Measurements from ENCODE around the gene SETD2.

SETD2 gene

GRCh38 chr3:46991406-46992165 lies 172.3 kb downstream of the SETD2 start:
- Histone ChIP-seq H3K27me3 (ENCODE audit: insufficient read depth, insufficient read length) (no peaks in the 10 kb centered on the region), H3K4me1 (ENCODE audit: insufficient read depth, insufficient read length) (peaks cover 18% of the 10 kb centered on the region), H3K9ac (ENCODE audit: insufficient read length, low read depth) (no peak overlapping the region)

GRCh38 chr3:46990573-46991374 lies 173.1 kb downstream of the SETD2 start:
- H3K36me3 ChIP-seq (ENCODE audit: insufficient read depth, insufficient read length, low read length) = peaks cover 8% of the 10 kb centered on the region
- peaks cover 18% of the 10 kb centered on the region for H3K4me1 ChIP-seq (ENCODE audit: insufficient read depth, insufficient read length)
- TF ChIP-seq ZNF274 (IDR thresholded peaks at IDR 0.05; ENCODE audit: low read depth, low read length) (no peak), SUZ12 (IDR thresholded peaks at IDR 0.05; ENCODE audit: extremely low read depth, insufficient read depth, insufficient read length) (no peak), YY1 (IDR thresholded peaks at IDR 0.05; ENCODE audit: insufficient read depth, insufficient read length) (no peak)
- H3K9ac ChIP-seq (ENCODE audit: insufficient read length, low read depth) = no peak overlapping the region
- H3K9me3 ChIP-seq (ENCODE audit: insufficient read depth, low read length) = no peaks in the 10 kb centered on the region
- no peak overlapping the region for H3K4me3 ChIP-seq (ENCODE audit: insufficient read length, low read depth)
- no peaks in the 10 kb centered on the region for H3K27me3 ChIP-seq (ENCODE audit: insufficient read depth, insufficient read length)
- DNase-seq (ENCODE audit: low read depth, low spot score) = no peak

More at GRCh38 chr3:46991406-46992165, 172.3 kb downstream of the SETD2 start:
- no peak for DNase-seq (ENCODE audit: low read depth, low spot score)
- Histone ChIP-seq H3K36me3 (ENCODE audit: insufficient read depth, insufficient read length, low read length) (peaks cover 8% of the 10 kb centered on the region), H3K4me3 (ENCODE audit: insufficient read length, low read depth) (no peak overlapping the region), H3K9me3 (ENCODE audit: insufficient read depth, low read length) (no peaks in the 10 kb centered on the region)
- no peak for TF ChIP-seq ZNF274 (IDR thresholded peaks at IDR 0.05; ENCODE audit: low read depth, low read length)
- TF ChIP-seq YY1 (IDR thresholded peaks at IDR 0.05; ENCODE audit: insufficient read depth, insufficient read length) = no peak
- TF ChIP-seq SUZ12 (IDR thresholded peaks at IDR 0.05; ENCODE audit: extremely low read depth, insufficient read depth, insufficient read length) = no peak

GRCh38 chr3:46989146-46989810 lies 174.6 kb downstream of the SETD2 start:
- Histone ChIP-seq H3K4me1 (ENCODE audit: insufficient read depth, insufficient read length) (peaks cover 18% of the 10 kb centered on the region), H3K9ac (ENCODE audit: insufficient read length, low read depth) (no peak overlapping the region), H3K4me3 (ENCODE audit: insufficient read length, low read depth) (no peak overlapping the region), H3K36me3 (ENCODE audit: insufficient read depth, insufficient read length, low read length) (peaks cover 8% of the 10 kb centered on the region), H3K27me3 (ENCODE audit: insufficient read depth, insufficient read length) (no peaks in the 10 kb centered on the region), H3K9me3 (ENCODE audit: insufficient read depth, low read length) (no peaks in the 10 kb centered on the region)
- TF ChIP-seq SUZ12 (IDR thresholded peaks at IDR 0.05; ENCODE audit: extremely low read depth, insufficient read depth, insufficient read length) = no peak
- TF ChIP-seq YY1 (IDR thresholded peaks at IDR 0.05; ENCODE audit: insufficient read depth, insufficient read length) = no peak
- TF ChIP-seq ZNF274 (IDR thresholded peaks at IDR 0.05; ENCODE audit: low read depth, low read length) = no peak
- no peak for DNase-seq (ENCODE audit: low read depth, low spot score)

- Histone ChIP-seq H3K36me3 (ENCODE audit: insufficient read depth, insufficient read length, low read length) (peaks cover 8% of the 10 kb centered on the region), H3K27me3 (ENCODE audit: insufficient read depth, insufficient read length) (no peaks in the 10 kb centered on the region), H3K4me3 (ENCODE audit: insufficient read length, low read depth) (no peak overlapping the region), H3K9me3 (ENCODE audit: insufficient read depth, low read length) (no peaks in the 10 kb centered on the region), H3K9ac (ENCODE audit: insufficient read length, low read depth) (no peak overlapping the region), H3K4me1 (ENCODE audit: insufficient read depth, insufficient read length) (peaks cover 18% of the 10 kb centered on the region)
- DNase-seq (ENCODE audit: low read depth, low spot score) = no peak
- no peak for TF ChIP-seq ZNF274 (IDR thresholded peaks at IDR 0.05; ENCODE audit: low read depth, low read length)
- no peak for TF ChIP-seq YY1 (IDR thresholded peaks at IDR 0.05; ENCODE audit: insufficient read depth, insufficient read length)
- TF ChIP-seq SUZ12 (IDR thresholded peaks at IDR 0.05; ENCODE audit: extremely low read depth, insufficient read depth, insufficient read length) = no peak
Observed at GRCh38 chr3:46988616-46989015, 175.3 kb downstream of the SETD2 start.

- DNase-seq (ENCODE audit: low read depth, low spot score) = no peak
- Histone ChIP-seq H3K4me3 (ENCODE audit: insufficient read length, low read depth) (no peak overlapping the region), H3K9me3 (ENCODE audit: insufficient read depth, low read length) (no peaks in the 10 kb centered on the region), H3K36me3 (ENCODE audit: insufficient read depth, insufficient read length, low read length) (peaks cover 8% of the 10 kb centered on the region), H3K27me3 (ENCODE audit: insufficient read depth, insufficient read length) (no peaks in the 10 kb centered on the region), H3K9ac (ENCODE audit: insufficient read length, low read depth) (no peak overlapping the region), H3K4me1 (ENCODE audit: insufficient read depth, insufficient read length) (peaks cover 18% of the 10 kb centered on the region)
- TF ChIP-seq YY1 (IDR thresholded peaks at IDR 0.05; ENCODE audit: insufficient read depth, insufficient read length) = no peak
- no peak for TF ChIP-seq SUZ12 (IDR thresholded peaks at IDR 0.05; ENCODE audit: extremely low read depth, insufficient read depth, insufficient read length)
- TF ChIP-seq ZNF274 (IDR thresholded peaks at IDR 0.05; ENCODE audit: low read depth, low read length) = no peak
Observed at GRCh38 chr3:46987743-46988401, 176.0 kb downstream of the SETD2 start.

- Histone ChIP-seq H3K4me1 (ENCODE audit: insufficient read depth, insufficient read length) (peaks cover 18% of the 10 kb centered on the region), H3K4me3 (ENCODE audit: insufficient read length, low read depth) (no peak overlapping the region), H3K27me3 (ENCODE audit: insufficient read depth, insufficient read length) (no peaks in the 10 kb centered on the region), H3K9ac (ENCODE audit: insufficient read length, low read depth) (no peak overlapping the region), H3K36me3 (ENCODE audit: insufficient read depth, insufficient read length, low read length) (peaks cover 8% of the 10 kb centered on the region), H3K9me3 (ENCODE audit: insufficient read depth, low read length) (no peaks in the 10 kb centered on the region)
- no peak for TF ChIP-seq YY1 (IDR thresholded peaks at IDR 0.05; ENCODE audit: insufficient read depth, insufficient read length)
- no peak for DNase-seq (ENCODE audit: low read depth, low spot score)
Observed at GRCh38 chr3:46987319-46987742, 176.6 kb downstream of the SETD2 start.

Data from NT2/D1 (cell line).